Endothelial cell of umbilical vein (primary cell): ENCODE measurements around the gene TKFC. TPM values are rescaled to one million over a fixed set of nuclear protein-coding genes. Genes with fewer than 3 reads are reported as not detected.

Source experiments
- BruUV-seq: library from RNA; stranded (reverse); fragments of 400-500 nt; replicated peaks from 2 replicates; lab custom pipeline; 2021; lab: Mats Ljungman, UMichigan
- CTCF ChIA-PET: fragments of 300-600, 350-600 bp; sonication (Branson Sonifier 250); formaldehyde crosslinking; loops from one replicate; lab custom pipeline; 2021; ENCODE audit warnings: antibody characterized with exemption, inconsistent platforms; lab: Charles Lee
- POLR2A ChIA-PET: fragments of 300-600, 350-600 bp; sonication (Branson Sonifier 250); formaldehyde crosslinking; loops from one replicate; lab custom pipeline; 2021; ENCODE audit warnings: antibody characterized with exemption, inconsistent platforms; lab: Charles Lee
- DNase-seq: peaks from one replicate; pipeline ENCODE4 v3.0.0-alpha.2; 2011; ENCODE audit warnings: low read depth, low spot score
- FAIRE-seq: peaks from 2 replicates; lab custom pipeline; 2011; peaks lifted over from hg19 to GRCh38; lab: Jason Lieb, UNC
- H2AFZ ChIP-seq: 2 replicates; pipeline ENCODE4 v1.6.0; 2012; ENCODE audit warnings: low read depth, low read length, control low read depth, inconsistent platforms
- H3K27ac ChIP-seq: 2 replicates; pipeline ENCODE4 v1.5.1; 2011; ENCODE audit warnings: low read depth, mild to moderate bottlenecking, control low read depth, low read length, moderate library complexity; ENCODE audit not compliant: insufficient read depth
- H3K27me3 ChIP-seq, 2 experiments: 2 replicates each; pipeline versions ENCODE4 v1.6.0 to v1.6.1; 2011; ENCODE audit warnings: low read length in 2 of 2, mixed read lengths in 1 of 2; ENCODE audit not compliant: control insufficient read depth in 2 of 2, insufficient read depth in 2 of 2
- H3K36me3 ChIP-seq, 2 experiments: 2 replicates in 1 of 2; 3 replicates in 1 of 2; pipeline ENCODE4 v1.5.1; 2011; ENCODE audit warnings: low read length in 2 of 2, mild to moderate bottlenecking in 1 of 2, moderate library complexity in 1 of 2; ENCODE audit not compliant: control insufficient read depth in 2 of 2, insufficient read depth in 2 of 2; ENCODE audit errors: extremely low read depth in 1 of 2
- H3K4me1 ChIP-seq: 3 replicates; pipeline ENCODE4 v1.5.1; 2011; ENCODE audit warnings: mild to moderate bottlenecking, low read length; ENCODE audit not compliant: control insufficient read depth, insufficient read depth; ENCODE audit errors: extremely low read depth
- H3K4me2 ChIP-seq: 2 replicates; pipeline ENCODE4 v1.6.1; 2011; ENCODE audit warnings: low read length, control low read depth, mixed read lengths; ENCODE audit not compliant: insufficient read depth
- H3K4me3 ChIP-seq, 3 experiments: fragments of 200-600 bp in 1 of 3; sonication (generic), shearing (Covaris generic) in 1 of 3; replicated peaks in 1 of 3; 2 replicates each; pipeline ENCODE4 v1.5.1; 2011 to 2016; ENCODE audit warnings: control low read depth in 3 of 3, low read length in 3 of 3, mild to moderate bottlenecking in 2 of 3, inconsistent platforms in 1 of 3, low read depth in 1 of 3, moderate library complexity in 1 of 3; ENCODE audit not compliant: insufficient read depth in 1 of 3
- H3K79me2 ChIP-seq: 2 replicates; pipeline ENCODE4 v1.6.0; 2012; ENCODE audit warnings: low read length, inconsistent platforms; ENCODE audit not compliant: control insufficient read depth, insufficient read depth
- H3K9ac ChIP-seq: replicated peaks from 2 replicates; pipeline ENCODE3; 2011; ENCODE audit warnings: low read length, control low read depth; ENCODE audit not compliant: insufficient read depth; ENCODE audit errors: extremely low read depth
- H3K9me1 ChIP-seq: replicated peaks from 3 replicates; pipeline ENCODE4 v1.6.0; 2011; ENCODE audit warnings: mild to moderate bottlenecking, low read length; ENCODE audit not compliant: control insufficient read depth, insufficient read depth; ENCODE audit errors: extremely low read depth
- H3K9me3 ChIP-seq: replicated peaks from 2 replicates; pipeline ENCODE4 v1.5.1; 2012; ENCODE audit warnings: low read length, inconsistent platforms; ENCODE audit not compliant: control insufficient read depth, insufficient read depth
- H4K20me1 ChIP-seq: replicated peaks from 2 replicates; pipeline ENCODE3; 2011; ENCODE audit warnings: mild to moderate bottlenecking, low read length; ENCODE audit not compliant: control insufficient read depth, insufficient read depth; ENCODE audit errors: extremely low read depth
- EZH2 ChIP-seq: IDR thresholded peaks from 2 replicates; pipeline ENCODE4 v1.6.1; 2012; ENCODE audit warnings: borderline replicate concordance, low read depth, mild to moderate bottlenecking, moderate library complexity, low read length, inconsistent platforms; ENCODE audit not compliant: severe bottlenecking
- FOS ChIP-seq: IDR thresholded peaks from 2 replicates; pipeline ENCODE4 v1.6.1; 2011; ENCODE audit warnings: mild to moderate bottlenecking, low read length, moderate library complexity, borderline replicate concordance; ENCODE audit not compliant: insufficient read depth
- GATA2 ChIP-seq: IDR thresholded peaks from 2 replicates; pipeline ENCODE4 v1.7.0; 2011; ENCODE audit warnings: low read depth, mild to moderate bottlenecking, moderate library complexity, mixed read lengths, low read length; ENCODE audit not compliant: insufficient read length, insufficient read depth
- JUN ChIP-seq: IDR thresholded peaks from 2 replicates; pipeline ENCODE4 v1.6.1; 2011; ENCODE audit warnings: borderline replicate concordance, low read depth; ENCODE audit not compliant: insufficient read length, insufficient read depth
- MYC ChIP-seq: IDR thresholded peaks from one replicate; pipeline ENCODE4 v1.6.1; 2011; ENCODE audit warnings: mild to moderate bottlenecking, low read depth, low read length
- POLR2A ChIP-seq: IDR thresholded peaks from 2 replicates; pipeline ENCODE4 v1.6.1; 2012; ENCODE audit warnings: low read depth, mild to moderate bottlenecking, control low read depth, low read length
- POLR2AphosphoS5 ChIP-seq: IDR thresholded peaks from 2 replicates; pipeline ENCODE4 v1.6.1; 2012; ENCODE audit warnings: low read depth, mild to moderate bottlenecking, control low read depth, low read length, moderate library complexity; ENCODE audit not compliant: insufficient read depth
- dilution Hi-C: fragments of 300-500 bp; cut with MboI; formaldehyde crosslinking; loops from one replicate; pipeline ENCODE4 v1.15.0; 2019; ENCODE audit warnings: low sequenced_read_pairs; ENCODE audit not compliant: extremely low pct_ligation_motif_present
- intact Hi-C: fragments of 100-400 bp; cut with micrococcal nuclease; formaldehyde crosslinking; loops from one replicate; pipeline ENCODE4 v1.10.0; 2022
- polyA plus RNA-seq, 4 experiments: library from polyadenylated mRNA; depleted of rRNA in 3 of 4; stranded (reverse) in 3 of 4; unstranded in 1 of 4; fragments of >200 nt; gene quantifications; 2 replicates each; pipeline versions ENCODE4 v1.2.1 to v1.2.3, GENCODE V29; 2011 to 2012; ENCODE audit warnings: missing spikeins in 1 of 4
- total RNA-seq: library from RNA; stranded (reverse); gene quantifications from 2 replicates; pipeline ENCODE4 v1.2.3, GENCODE V29; 2021
- TF ChIP-seq, protein P1 (sequence below): IDR thresholded peaks from 2 replicates; pipeline ENCODE4 v1.6.1; 2011; ENCODE audit not compliant: insufficient read depth, insufficient read length
- TF ChIP-seq, protein P2 (sequence below), 2 donors: IDR thresholded peaks; 1 replicate in 1 of 2; 2 replicates in 1 of 2; pipeline ENCODE4 v1.5.1; 2011; ENCODE audit warnings: low read length in 2 of 2, mild to moderate bottlenecking in 2 of 2, moderate library complexity in 2 of 2, control low read depth in 1 of 2, inconsistent platforms in 1 of 2, low read depth in 1 of 2; ENCODE audit not compliant: insufficient read depth in 1 of 2; ENCODE audit errors: extremely low read depth in 1 of 2

TKFC gene
- total and polyA plus RNA-seq, 2 donors (not counting 3 experiments of a cell fraction or from before 2014, with no cell fraction given): 30.8 to 31.7 TPM

DNA sequence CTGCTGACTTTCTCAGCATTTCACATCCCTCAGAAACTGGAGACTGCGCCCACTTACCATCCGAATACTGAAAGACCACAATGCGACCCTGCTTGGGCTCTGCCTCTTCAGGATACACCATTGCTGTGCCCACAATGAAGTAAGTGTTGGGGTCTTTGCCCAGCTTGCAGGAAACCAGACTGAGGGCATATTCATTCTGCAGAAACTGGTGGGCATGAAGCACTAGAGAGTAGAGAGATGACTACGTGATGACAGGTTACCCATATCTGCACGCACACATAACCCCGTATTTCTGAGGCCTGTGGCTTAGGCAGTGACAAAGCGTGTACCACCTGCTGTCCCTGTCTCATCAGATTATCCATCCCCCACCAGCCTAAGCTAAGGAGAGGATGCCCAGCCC lies 23.3 kb upstream of the TKFC start:
- Histone ChIP-seq H3K4me1 (no peaks in the 10 kb centered on the region), H3K9me3 (no peaks in the 10 kb centered on the region), H3K4me3 (no peak overlapping the region), H3K4me2 (no peak overlapping the region), H3K9me1 (no peaks in the 10 kb centered on the region), H2AFZ (no peak overlapping the region), H3K9ac (no peak overlapping the region), H3K79me2 (no peaks in the 10 kb centered on the region), H3K27ac (no peak overlapping the region), H3K27me3 (no peaks in the 10 kb centered on the region), H4K20me1 (no peaks in the 10 kb centered on the region), H3K36me3 (peaks cover 45 to 70% of the 10 kb centered on the region in 2 experiments)
- BruUV-seq: no TSS peak
- FAIRE-seq (no peak), DNase-seq (no peak)
- CTCF ChIA-PET: interaction anchor here (1.5 kb wide), 1 partner anchor 26 kb away, joined by 4 read pairs; no protein-coding TSS in a partner anchor
- intact Hi-C loops: no loop called here
- TF ChIP-seq EZH2 (no peak), MYC (no peak), POLR2A (no peak), FOS (no peak), GATA2 (no peak), JUN (no peak), POLR2AphosphoS5 (no peak)
- TF ChIP-seq, protein P1, sequence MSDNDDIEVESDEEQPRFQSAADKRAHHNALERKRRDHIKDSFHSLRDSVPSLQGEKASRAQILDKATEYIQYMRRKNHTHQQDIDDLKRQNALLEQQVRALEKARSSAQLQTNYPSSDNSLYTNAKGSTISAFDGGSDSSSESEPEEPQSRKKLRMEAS: no peak
- TF ChIP-seq, protein P2, sequence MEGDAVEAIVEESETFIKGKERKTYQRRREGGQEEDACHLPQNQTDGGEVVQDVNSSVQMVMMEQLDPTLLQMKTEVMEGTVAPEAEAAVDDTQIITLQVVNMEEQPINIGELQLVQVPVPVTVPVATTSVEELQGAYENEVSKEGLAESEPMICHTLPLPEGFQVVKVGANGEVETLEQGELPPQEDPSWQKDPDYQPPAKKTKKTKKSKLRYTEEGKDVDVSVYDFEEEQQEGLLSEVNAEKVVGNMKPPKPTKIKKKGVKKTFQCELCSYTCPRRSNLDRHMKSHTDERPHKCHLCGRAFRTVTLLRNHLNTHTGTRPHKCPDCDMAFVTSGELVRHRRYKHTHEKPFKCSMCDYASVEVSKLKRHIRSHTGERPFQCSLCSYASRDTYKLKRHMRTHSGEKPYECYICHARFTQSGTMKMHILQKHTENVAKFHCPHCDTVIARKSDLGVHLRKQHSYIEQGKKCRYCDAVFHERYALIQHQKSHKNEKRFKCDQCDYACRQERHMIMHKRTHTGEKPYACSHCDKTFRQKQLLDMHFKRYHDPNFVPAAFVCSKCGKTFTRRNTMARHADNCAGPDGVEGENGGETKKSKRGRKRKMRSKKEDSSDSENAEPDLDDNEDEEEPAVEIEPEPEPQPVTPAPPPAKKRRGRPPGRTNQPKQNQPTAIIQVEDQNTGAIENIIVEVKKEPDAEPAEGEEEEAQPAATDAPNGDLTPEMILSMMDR (IDR thresholded peaks at IDR 0.05; ENCODE audit: extremely low read depth in 1 of 2, insufficient read depth in 1 of 2, low read depth in 1 of 2, low read length in 2 of 2): no peak
- POLR2A ChIA-PET: no interaction called here
- dilution Hi-C loops: no loop called here
